HepG2 (cell line): Measurements from ENCODE around the gene VAV2. TPM values are rescaled to one million over a fixed set of nuclear protein-coding genes. Genes with fewer than 3 reads are reported as not detected.

Source experiments
- ATAC-seq: fragments of 200-7000 bp; cut with Tn5 transposase; 3 replicates; pipeline ENCODE4 v1.9.1; 2020; ENCODE audit warnings: mild to moderate bottlenecking, moderate library complexity
- BruUV-seq: library from RNA; stranded (reverse); fragments of 400-500 nt; replicated peaks from 2 replicates; lab custom pipeline; 2021; lab: Mats Ljungman, UMichigan
- CTCF ChIA-PET: fragments of 300-600 bp; formaldehyde crosslinking; extraction: SDS; loops from one replicate; lab custom pipeline; 2021; ENCODE audit warnings: low total read pairs, inconsistent platforms, low intra/inter-chr PET ratio; lab: Yijun Ruan, JAX
- POLR2A ChIA-PET: fragments of 350-600 bp; sonication (Branson Sonifier 250); formaldehyde crosslinking; loops from one replicate; lab custom pipeline; 2020; ENCODE audit warnings: antibody characterized with exemption, inconsistent platforms; lab: Yijun Ruan, JAX
- DNase-seq: peaks from one replicate; pipeline ENCODE4 v3.0.0-alpha.2; 2015; ENCODE audit warnings: low spot score
- FAIRE-seq: peaks from 3 replicates; lab custom pipeline; 2011; peaks lifted over from hg19 to GRCh38; lab: Jason Lieb, UNC
- H2AFZ ChIP-seq: one replicate; pipeline ENCODE4 v1.6.1; 2011; ENCODE audit warnings: low read length, inconsistent platforms
- H3K27ac ChIP-seq: fragments of 300-600 bp; 3 replicates; pipeline ENCODE4 v1.8.0; 2011; ENCODE audit warnings: mixed run types, mild to moderate bottlenecking, mixed read lengths, low read length, inconsistent platforms; ENCODE audit not compliant: insufficient read depth; ENCODE audit errors: extremely low read length
- H3K27me3 ChIP-seq, 2 experiments: fragments of 200-600 bp in 1 of 2; 2 replicates in 1 of 2; 3 replicates in 1 of 2; pipeline versions ENCODE4 v1.6.0 to v1.8.0; 2011; ENCODE audit warnings: low read length in 2 of 2, mild to moderate bottlenecking in 2 of 2, moderate library complexity in 2 of 2, inconsistent platforms in 1 of 2; ENCODE audit not compliant: insufficient read depth in 2 of 2, control insufficient read depth in 1 of 2
- H3K36me3 ChIP-seq, 2 experiments: fragments of 200-600 bp in 1 of 2; replicated peaks in 1 of 2; 2 replicates in 1 of 2; 3 replicates in 1 of 2; pipeline versions ENCODE4 v1.5.1 to v1.8.0; 2011; ENCODE audit warnings: low read length in 2 of 2, inconsistent platforms in 1 of 2; ENCODE audit not compliant: insufficient read depth in 2 of 2, control insufficient read depth in 1 of 2
- H3K4me1 ChIP-seq: 2 replicates; pipeline ENCODE4 v1.5.1; 2012; ENCODE audit warnings: low read length, inconsistent platforms; ENCODE audit not compliant: insufficient read depth
- H3K4me2 ChIP-seq: 2 replicates; pipeline ENCODE4 v1.6.0; 2011; ENCODE audit warnings: low read depth, low read length, inconsistent platforms
- H3K4me3 ChIP-seq, 3 experiments: fragments of 200-600 bp in 1 of 3; sonication (generic), shearing (Covaris generic) in 1 of 3; replicated peaks in 1 of 3; 2 replicates each; pipeline ENCODE4 v1.5.1; 2011 to 2016; ENCODE audit warnings: low read length in 3 of 3, inconsistent platforms in 2 of 3, low read depth in 2 of 3, mild to moderate bottlenecking in 2 of 3, control low read depth in 1 of 3, mixed read lengths in 1 of 3; ENCODE audit not compliant: insufficient read depth in 1 of 3
- H3K79me2 ChIP-seq: one replicate; pipeline ENCODE4 v1.6.1; 2011; ENCODE audit warnings: low read length, inconsistent platforms; ENCODE audit not compliant: insufficient read depth
- H3K9ac ChIP-seq: 2 replicates; pipeline ENCODE4 v1.6.0; 2011; ENCODE audit warnings: mild to moderate bottlenecking, low read depth, low read length, inconsistent platforms; ENCODE audit not compliant: insufficient read depth
- H3K9me3 ChIP-seq: 2 replicates; pipeline ENCODE4 v1.5.1; 2012; ENCODE audit warnings: mild to moderate bottlenecking, low read length
- H4K20me1 ChIP-seq: 2 replicates; pipeline ENCODE4 v1.6.0; 2011; ENCODE audit warnings: inconsistent platforms, mild to moderate bottlenecking, low read length, moderate library complexity; ENCODE audit not compliant: insufficient read depth
- CENPT ChIP-seq: sonication (generic); formaldehyde crosslinking; IDR thresholded peaks from 2 replicates; pipeline ENCODE4 v1.8.0; 2022; ENCODE audit warnings: low read depth, mild to moderate bottlenecking, moderate library complexity, missing genetic modification reagents
- DPF2 ChIP-seq: sonication (generic); formaldehyde crosslinking; IDR thresholded peaks from 2 replicates; pipeline ENCODE4 v1.4.0; 2020; ENCODE audit warnings: mild to moderate bottlenecking, low read depth, missing genetic modification reagents, borderline replicate concordance
- FLYWCH1 ChIP-seq: sonication (generic); formaldehyde crosslinking; IDR thresholded peaks from 2 replicates; pipeline ENCODE4 v1.8.1; 2023; ENCODE audit warnings: mild to moderate bottlenecking, missing genetic modification reagents
- ZFP82 ChIP-seq: sonication (generic); formaldehyde crosslinking; IDR thresholded peaks from 2 replicates; pipeline ENCODE4 v1.5.1; 2020; ENCODE audit warnings: mild to moderate bottlenecking, missing genetic modification reagents, borderline replicate concordance
- ZNF430 ChIP-seq: sonication (generic); formaldehyde crosslinking; IDR thresholded peaks from 2 replicates; pipeline ENCODE4 v1.9.0; 2021; ENCODE audit warnings: mild to moderate bottlenecking, missing genetic modification reagents
- WGBS: methylation state at CpG from one replicate; pipeline ENCODE4 v1.1.6; 2017; ENCODE audit warnings: low lambda C conversion rate; 5-methylcytosine and 5-hydroxymethylcytosine counted together
- in situ Hi-C: cut with HindIII; loops from 2 replicates; pipeline ENCODE4 v1.10.0; 2017; ENCODE audit warnings: low pct_unique_long_range_greater_than_20kb; ENCODE audit not compliant: extremely low pct_ligation_motif_present
- intact Hi-C: fragments of 100-400 bp; cut with micrococcal nuclease; formaldehyde crosslinking; loops from one replicate; pipeline ENCODE4 v1.10.0; 2022; ENCODE audit not compliant: unreplicated experiment
- polyA plus RNA-seq, 8 experiments: library from polyadenylated mRNA; depleted of rRNA in 3 of 8; stranded (reverse) in 7 of 8; unstranded in 1 of 8; fragments of >200 nt; fragmentation: Illumina TruSeq in 4 of 8; extraction: Trizol in 4 of 8; gene quantifications; 2 replicates each; pipeline versions ENCODE4 v1.2.1 to v1.2.3, GENCODE V29; 2011 to 2016; ENCODE audit warnings: low read depth in 4 of 8, missing spikeins in 1 of 8, mixed read lengths in 1 of 8; ENCODE audit not compliant: insufficient read depth in 1 of 8
- total RNA-seq, 5 experiments: library from RNA; depleted of rRNA; stranded (reverse); fragments of >200 nt; fragmentation: Illumina TruSeq; extraction: Trizol; gene quantifications; 2 replicates each; pipeline ENCODE4 v1.2.3, GENCODE V29; 2016; ENCODE audit warnings: low read depth in 1 of 5
- TF ChIP-seq, protein P1 (sequence below): sonication (generic); formaldehyde crosslinking; IDR thresholded peaks from 2 replicates; pipeline ENCODE4 v1.4.0; 2020; ENCODE audit warnings: missing genetic modification reagents
- TF ChIP-seq, protein P2 (sequence below), 2 experiments: sonication (generic) in 1 of 2; formaldehyde crosslinking in 1 of 2; IDR thresholded peaks; 2 replicates each; pipeline versions ENCODE4 v1.5.1 to v1.6.1; 2011 to 2020; ENCODE audit warnings: borderline replicate concordance in 1 of 2, low read depth in 1 of 2, low read length in 1 of 2, mild to moderate bottlenecking in 1 of 2, missing genetic modification reagents in 1 of 2, moderate library complexity in 1 of 2
- TF ChIP-seq, protein P3 (sequence below): sonication (generic); formaldehyde crosslinking; IDR thresholded peaks from 2 replicates; pipeline ENCODE4 v1.4.0; 2020; ENCODE audit warnings: missing genetic modification reagents, mild to moderate bottlenecking, borderline replicate concordance
- TF ChIP-seq, protein P4 (sequence below), 2 experiments: sonication (generic) in 1 of 2; formaldehyde crosslinking in 1 of 2; IDR thresholded peaks; 2 replicates each; pipeline versions ENCODE4 v1.4.0 to v1.6.1; 2016 to 2020; ENCODE audit warnings: borderline replicate concordance in 1 of 2, low read depth in 1 of 2, mild to moderate bottlenecking in 1 of 2, missing genetic modification reagents in 1 of 2
- TF ChIP-seq, protein P5 (sequence below): IDR thresholded peaks from 2 replicates; pipeline ENCODE4 v1.6.1; 2016; ENCODE audit warnings: low read depth, control low read depth

VAV2 gene
- total and polyA plus RNA-seq, 2 of the 13 experiments (the other 11 are each of a cell fraction or from before 2014, with no cell fraction given), result 22.5 to 22.9 TPM

DNA sequence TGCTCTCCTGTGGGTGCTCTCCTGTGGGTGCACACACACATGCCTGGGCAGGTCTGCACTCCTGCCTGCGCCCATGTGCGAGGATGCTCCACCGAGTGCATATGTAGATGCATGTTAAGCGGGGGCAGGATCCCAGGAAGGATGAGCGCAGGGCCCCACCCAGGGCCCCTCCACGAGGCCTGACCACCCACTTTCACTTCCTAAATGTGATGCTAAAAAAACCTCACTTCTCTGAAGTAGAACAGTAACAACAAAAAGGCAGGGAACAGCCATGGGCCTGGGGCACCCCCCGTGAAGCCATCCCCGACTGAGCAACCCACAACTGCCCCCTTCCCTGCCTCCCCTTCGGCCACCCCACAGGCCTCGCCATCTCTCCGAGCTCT lies 205.8 kb downstream of the VAV2 start:
- ChIA-PET CTCF (no interaction called here), POLR2A (no interaction called here)
- no peak overlapping the region for H3K27ac ChIP-seq
- H3K9ac ChIP-seq, result no peak overlapping the region
- H3K9me3 ChIP-seq, result no peaks in the 10 kb centered on the region
- intact Hi-C loops (no loop called here), in situ Hi-C loops (loop anchor here (5.0 kb wide), 1 partner anchor 206 kb away; the partner anchor contains the start of gene VAV2)
- no peak for FAIRE-seq
- no peak for ATAC-seq
- WGBS, result 95% methylated on average over 11 of the region's 11 CpGs
- H3K27me3 ChIP-seq, result no peaks in the 10 kb centered on the region
- H4K20me1 ChIP-seq, result no peaks in the 10 kb centered on the region; the same call in 1 of the 2 replicates
- H3K4me2 ChIP-seq, result no peak overlapping the region
- BruUV-seq, result no TSS peak
- peaks cover 14 to 36% of the 10 kb centered on the region in 2 experiments; a peak in 4 of 5 replicates for H3K36me3 ChIP-seq
- no peak overlapping the region for H3K4me3 ChIP-seq
- H3K4me1 ChIP-seq, result peaks cover 25% of the 10 kb centered on the region
- no peak for DNase-seq
- H2AFZ ChIP-seq, result no peak overlapping the region
- H3K79me2 ChIP-seq, result no peaks in the 10 kb centered on the region
- TF ChIP-seq, protein P1, sequence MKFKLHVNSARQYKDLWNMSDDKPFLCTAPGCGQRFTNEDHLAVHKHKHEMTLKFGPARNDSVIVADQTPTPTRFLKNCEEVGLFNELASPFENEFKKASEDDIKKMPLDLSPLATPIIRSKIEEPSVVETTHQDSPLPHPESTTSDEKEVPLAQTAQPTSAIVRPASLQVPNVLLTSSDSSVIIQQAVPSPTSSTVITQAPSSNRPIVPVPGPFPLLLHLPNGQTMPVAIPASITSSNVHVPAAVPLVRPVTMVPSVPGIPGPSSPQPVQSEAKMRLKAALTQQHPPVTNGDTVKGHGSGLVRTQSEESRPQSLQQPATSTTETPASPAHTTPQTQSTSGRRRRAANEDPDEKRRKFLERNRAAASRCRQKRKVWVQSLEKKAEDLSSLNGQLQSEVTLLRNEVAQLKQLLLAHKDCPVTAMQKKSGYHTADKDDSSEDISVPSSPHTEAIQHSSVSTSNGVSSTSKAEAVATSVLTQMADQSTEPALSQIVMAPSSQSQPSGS, result no peak
- TF ChIP-seq, protein P2, sequence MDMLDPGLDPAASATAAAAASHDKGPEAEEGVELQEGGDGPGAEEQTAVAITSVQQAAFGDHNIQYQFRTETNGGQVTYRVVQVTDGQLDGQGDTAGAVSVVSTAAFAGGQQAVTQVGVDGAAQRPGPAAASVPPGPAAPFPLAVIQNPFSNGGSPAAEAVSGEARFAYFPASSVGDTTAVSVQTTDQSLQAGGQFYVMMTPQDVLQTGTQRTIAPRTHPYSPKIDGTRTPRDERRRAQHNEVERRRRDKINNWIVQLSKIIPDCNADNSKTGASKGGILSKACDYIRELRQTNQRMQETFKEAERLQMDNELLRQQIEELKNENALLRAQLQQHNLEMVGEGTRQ (IDR thresholded peaks at IDR 0.05; ENCODE audit: low read depth, low read length), result no peak
- TF ChIP-seq, protein P2 (CRISPR knock-in tag; IDR thresholded peaks at IDR 0.05; ENCODE audit: borderline replicate concordance), result no peak
- TF ChIP-seq, protein P3, sequence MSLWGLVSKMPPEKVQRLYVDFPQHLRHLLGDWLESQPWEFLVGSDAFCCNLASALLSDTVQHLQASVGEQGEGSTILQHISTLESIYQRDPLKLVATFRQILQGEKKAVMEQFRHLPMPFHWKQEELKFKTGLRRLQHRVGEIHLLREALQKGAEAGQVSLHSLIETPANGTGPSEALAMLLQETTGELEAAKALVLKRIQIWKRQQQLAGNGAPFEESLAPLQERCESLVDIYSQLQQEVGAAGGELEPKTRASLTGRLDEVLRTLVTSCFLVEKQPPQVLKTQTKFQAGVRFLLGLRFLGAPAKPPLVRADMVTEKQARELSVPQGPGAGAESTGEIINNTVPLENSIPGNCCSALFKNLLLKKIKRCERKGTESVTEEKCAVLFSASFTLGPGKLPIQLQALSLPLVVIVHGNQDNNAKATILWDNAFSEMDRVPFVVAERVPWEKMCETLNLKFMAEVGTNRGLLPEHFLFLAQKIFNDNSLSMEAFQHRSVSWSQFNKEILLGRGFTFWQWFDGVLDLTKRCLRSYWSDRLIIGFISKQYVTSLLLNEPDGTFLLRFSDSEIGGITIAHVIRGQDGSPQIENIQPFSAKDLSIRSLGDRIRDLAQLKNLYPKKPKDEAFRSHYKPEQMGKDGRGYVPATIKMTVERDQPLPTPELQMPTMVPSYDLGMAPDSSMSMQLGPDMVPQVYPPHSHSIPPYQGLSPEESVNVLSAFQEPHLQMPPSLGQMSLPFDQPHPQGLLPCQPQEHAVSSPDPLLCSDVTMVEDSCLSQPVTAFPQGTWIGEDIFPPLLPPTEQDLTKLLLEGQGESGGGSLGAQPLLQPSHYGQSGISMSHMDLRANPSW (CRISPR knock-in tag), result no peak
- TF ChIP-seq, protein P4, sequence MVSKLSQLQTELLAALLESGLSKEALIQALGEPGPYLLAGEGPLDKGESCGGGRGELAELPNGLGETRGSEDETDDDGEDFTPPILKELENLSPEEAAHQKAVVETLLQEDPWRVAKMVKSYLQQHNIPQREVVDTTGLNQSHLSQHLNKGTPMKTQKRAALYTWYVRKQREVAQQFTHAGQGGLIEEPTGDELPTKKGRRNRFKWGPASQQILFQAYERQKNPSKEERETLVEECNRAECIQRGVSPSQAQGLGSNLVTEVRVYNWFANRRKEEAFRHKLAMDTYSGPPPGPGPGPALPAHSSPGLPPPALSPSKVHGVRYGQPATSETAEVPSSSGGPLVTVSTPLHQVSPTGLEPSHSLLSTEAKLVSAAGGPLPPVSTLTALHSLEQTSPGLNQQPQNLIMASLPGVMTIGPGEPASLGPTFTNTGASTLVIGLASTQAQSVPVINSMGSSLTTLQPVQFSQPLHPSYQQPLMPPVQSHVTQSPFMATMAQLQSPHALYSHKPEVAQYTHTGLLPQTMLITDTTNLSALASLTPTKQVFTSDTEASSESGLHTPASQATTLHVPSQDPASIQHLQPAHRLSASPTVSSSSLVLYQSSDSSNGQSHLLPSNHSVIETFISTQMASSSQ (IDR thresholded peaks at IDR 0.05; ENCODE audit: low read depth), result no peak
- TF ChIP-seq, protein P4 (CRISPR knock-in tag; IDR thresholded peaks at IDR 0.05; ENCODE audit: borderline replicate concordance), result no peak
- TF ChIP-seq CENPT (CRISPR knock-in tag) (no peak), DPF2 (no peak), ZNF430 (CRISPR knock-in tag) (no peak), FLYWCH1 (CRISPR knock-in tag) (no peak), ZFP82 (no peak)
- TF ChIP-seq, protein P5, sequence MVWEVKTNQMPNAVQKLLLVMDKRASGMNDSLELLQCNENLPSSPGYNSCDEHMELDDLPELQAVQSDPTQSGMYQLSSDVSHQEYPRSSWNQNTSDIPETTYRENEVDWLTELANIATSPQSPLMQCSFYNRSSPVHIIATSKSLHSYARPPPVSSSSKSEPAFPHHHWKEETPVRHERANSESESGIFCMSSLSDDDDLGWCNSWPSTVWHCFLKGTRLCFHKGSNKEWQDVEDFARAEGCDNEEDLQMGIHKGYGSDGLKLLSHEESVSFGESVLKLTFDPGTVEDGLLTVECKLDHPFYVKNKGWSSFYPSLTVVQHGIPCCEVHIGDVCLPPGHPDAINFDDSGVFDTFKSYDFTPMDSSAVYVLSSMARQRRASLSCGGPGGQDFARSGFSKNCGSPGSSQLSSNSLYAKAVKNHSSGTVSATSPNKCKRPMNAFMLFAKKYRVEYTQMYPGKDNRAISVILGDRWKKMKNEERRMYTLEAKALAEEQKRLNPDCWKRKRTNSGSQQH (CRISPR knock-in tag), result no peak
